Fibroblast of pulmonary artery (primary cell): ENCODE measurements around the gene LPP.

Source experiments
- DNase-seq: peaks from one replicate; pipeline ENCODE4 v3.0.0-alpha.2; 2010; ENCODE audit warnings: low read depth
- H3K4me3 ChIP-seq: replicated peaks from 2 replicates; pipeline ENCODE4 v1.5.1; 2011; ENCODE audit warnings: low read depth, mild to moderate bottlenecking, control low read depth, low read length, moderate library complexity
- CTCF ChIP-seq: IDR thresholded peaks from 2 replicates; pipeline ENCODE4 v1.5.1; 2011; ENCODE audit warnings: mild to moderate bottlenecking, control low read depth, low read length, inconsistent platforms; ENCODE audit errors: missing control alignments

The LPP gene

GRCh38 chr3:188183452-188183851 lies 29.5 kb downstream of the LPP start:
- DNase-seq: no peak
- no peak for TF ChIP-seq CTCF
- no peak overlapping the region for H3K4me3 ChIP-seq

DNA sequence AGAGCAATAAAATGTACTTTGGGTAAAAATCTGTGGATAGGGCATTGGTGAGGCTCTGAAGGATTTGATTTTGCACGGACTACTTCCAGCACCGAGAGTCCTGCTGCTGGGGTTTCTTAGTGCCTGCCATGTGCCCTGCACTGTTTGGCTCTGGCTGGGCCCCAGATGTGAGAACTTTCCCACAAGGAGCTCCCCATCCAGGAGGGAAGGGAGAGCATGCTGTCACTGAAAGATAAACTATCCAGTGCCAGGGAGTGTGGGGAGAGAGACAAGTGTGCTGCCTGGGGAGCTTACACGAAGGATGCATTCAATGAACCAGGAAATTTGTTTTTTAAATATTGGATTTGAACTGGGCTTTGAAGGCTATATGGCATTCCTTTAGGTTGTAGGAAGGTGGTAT lies 30.2 kb downstream of the LPP start:
- no peak for TF ChIP-seq CTCF
- no peak for DNase-seq
- H3K4me3 ChIP-seq: no peak overlapping the region

DNA sequence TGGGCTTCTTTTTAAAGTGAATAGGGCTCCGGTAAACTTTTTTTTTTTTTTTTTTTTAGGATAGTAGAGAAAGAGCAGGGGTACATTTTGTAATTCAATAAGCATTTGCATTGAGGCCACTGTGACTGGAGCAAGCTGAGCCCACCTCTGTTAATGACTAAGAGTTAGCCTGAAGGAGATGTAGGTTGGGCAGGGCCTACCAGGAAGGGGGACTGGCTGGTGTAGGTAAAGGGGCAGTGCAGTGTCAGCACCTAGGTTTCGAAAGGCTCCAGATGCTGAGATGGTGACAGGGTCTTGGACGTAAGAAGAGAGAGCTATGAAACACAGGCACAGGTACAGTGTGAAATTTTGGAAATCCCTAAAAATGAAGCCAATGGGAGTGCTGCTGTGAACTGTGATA lies 30.7 kb downstream of the LPP start:
- no peak for DNase-seq
- TF ChIP-seq CTCF: no peak
- H3K4me3 ChIP-seq: no peak overlapping the region

DNA sequence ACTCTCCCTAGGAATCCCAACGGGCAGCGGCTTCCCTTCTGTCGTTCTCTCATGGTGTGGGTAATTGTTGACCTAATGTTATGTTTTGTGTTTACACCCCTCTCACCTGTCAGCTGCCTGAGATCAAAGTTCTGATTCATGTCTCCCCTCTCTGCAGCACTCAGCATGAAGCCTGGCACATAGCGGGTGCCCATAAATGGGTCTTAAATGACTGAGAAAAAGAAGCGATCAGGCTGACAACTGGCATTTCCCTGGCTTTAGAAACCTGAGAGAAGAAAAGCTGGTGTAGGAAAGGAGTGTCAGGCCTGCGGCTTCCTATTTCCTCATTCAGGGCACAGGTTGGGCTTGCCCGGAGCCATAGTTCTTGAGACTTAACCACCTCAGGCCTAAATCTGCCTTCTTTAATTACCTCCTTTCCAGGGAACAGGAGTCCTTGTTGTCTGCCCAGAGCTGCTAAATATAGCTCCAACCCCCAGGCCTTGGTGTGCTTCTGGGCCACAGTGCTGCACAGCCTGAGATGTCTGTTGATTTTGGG lies 31.8 kb downstream of the LPP start:
- H3K4me3 ChIP-seq: no peak overlapping the region
- TF ChIP-seq CTCF: no peak
- no peak for DNase-seq

- no peak for DNase-seq
- H3K4me3 ChIP-seq: no peak overlapping the region
- no peak for TF ChIP-seq CTCF
Measured at GRCh38 chr3:188187053-188187452, 33.1 kb downstream of the LPP start.

DNA sequence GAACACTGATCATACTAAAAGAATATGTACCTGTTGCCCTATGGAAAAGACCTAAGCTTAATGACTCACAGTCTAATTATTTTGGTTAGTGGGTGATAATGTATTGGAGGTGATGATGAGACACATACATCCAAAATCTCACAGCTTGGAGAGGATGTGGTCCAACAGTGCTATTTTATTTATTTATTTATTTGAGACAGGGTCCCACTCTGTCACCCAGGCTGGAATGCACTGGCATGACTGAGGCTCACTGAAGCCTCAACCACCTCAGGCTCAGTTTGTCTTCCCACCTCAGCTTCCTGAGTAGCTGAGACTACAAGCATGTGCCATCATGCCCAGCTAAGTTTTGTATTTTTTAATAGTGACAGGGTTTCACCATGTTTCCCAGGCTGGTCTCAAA lies 35.0 kb downstream of the LPP start:
- no peak overlapping the region for H3K4me3 ChIP-seq
- no peak for TF ChIP-seq CTCF
- DNase-seq: no peak

DNA sequence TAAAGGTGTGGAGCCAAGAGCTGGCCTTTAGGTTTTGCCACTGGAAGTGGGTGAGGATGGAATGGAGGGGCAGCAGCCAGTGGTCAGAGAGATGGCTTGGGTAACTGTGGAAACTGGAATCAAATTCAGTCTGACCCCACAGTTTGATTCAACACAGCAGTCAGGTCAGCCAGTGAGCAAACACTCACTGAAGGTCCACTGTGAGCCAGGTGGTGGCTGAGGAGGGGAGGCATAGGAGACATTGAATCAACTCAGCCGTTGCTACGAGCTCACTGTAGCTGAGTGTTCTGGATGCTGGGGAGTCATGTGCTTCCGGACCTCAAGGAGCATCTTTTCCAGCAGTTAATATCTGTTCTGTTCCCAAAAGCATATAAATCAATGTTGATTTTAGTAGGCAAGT lies 37.5 kb downstream of the LPP start:
- DNase-seq: no peak
- H3K4me3 ChIP-seq: no peak overlapping the region
- TF ChIP-seq CTCF: no peak
